ENCODE results near the gene BTBD9. TPM values are rescaled to one million over a fixed set of nuclear protein-coding genes. Genes with fewer than 3 reads are reported as not detected.
A peak's percentile ranks its signal among the peaks of the same experiment; 100 is the strongest.

Gene BTBD9
- total RNA-seq, 1 donor = 25.3 TPM

DNA sequence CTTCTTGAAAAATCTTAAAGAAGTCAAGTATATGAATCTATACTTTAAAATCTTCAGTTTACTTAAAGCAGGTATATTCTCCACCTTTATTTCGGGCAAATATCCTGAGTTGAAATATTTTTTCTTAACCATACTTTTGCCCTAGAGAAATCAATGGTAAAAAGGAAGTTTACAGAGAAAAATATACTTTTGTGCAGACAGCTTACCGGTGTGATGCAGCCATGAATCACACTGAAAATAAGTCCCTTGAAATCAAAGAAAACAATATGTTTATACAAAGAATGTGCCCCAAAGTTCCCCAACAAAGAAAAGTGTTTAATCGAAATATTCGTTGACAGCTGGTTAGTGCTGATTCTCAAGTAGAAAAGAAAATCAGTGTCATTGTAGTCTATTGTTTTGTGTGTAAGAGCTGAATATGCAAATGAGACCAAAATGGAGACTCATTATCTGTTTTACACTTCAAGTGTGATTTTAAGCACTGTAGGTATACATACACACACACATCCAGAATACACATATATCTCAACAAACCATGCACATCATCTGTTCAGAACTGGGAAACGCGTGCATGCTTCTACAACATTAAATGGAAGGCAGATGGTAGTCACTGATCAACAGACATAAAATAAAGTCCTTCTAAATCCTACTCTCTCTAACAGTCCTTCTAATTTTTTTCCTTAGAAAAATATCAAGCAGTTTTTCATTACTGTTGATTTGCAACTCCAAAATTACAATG lies 73.3 kb downstream of the BTBD9 start:
- Histone ChIP-seq H3K27ac (ENCODE audit: low read depth, low read length) (no peak overlapping the region), H3K36me3 (ENCODE audit: insufficient read depth, low read length) (no peaks in the 10 kb centered on the region), H3K27me3 (ENCODE audit: insufficient read depth, low read length) (no peaks in the 10 kb centered on the region), H3K4me2 (ENCODE audit: insufficient read depth, low read length) (no peak overlapping the region), H3K79me2 (ENCODE audit: insufficient read depth, low read length) (no peaks in the 10 kb centered on the region), H4K20me1 (ENCODE audit: insufficient read depth, low read length) (no peaks in the 10 kb centered on the region), H3K4me1 (ENCODE audit: insufficient read depth, low read length) (peaks cover 2% of the 10 kb centered on the region), H3K9me3 (ENCODE audit: low read depth, low read length) (no peaks in the 10 kb centered on the region), H3K4me3 (ENCODE audit: insufficient read depth, low read length) (no peak overlapping the region), H2AFZ (ENCODE audit: low read length) (no peak overlapping the region)
- DNase-seq (ENCODE audit: insufficient read length, low spot score, missing footprints) = no peak
- TF ChIP-seq, protein P1, sequence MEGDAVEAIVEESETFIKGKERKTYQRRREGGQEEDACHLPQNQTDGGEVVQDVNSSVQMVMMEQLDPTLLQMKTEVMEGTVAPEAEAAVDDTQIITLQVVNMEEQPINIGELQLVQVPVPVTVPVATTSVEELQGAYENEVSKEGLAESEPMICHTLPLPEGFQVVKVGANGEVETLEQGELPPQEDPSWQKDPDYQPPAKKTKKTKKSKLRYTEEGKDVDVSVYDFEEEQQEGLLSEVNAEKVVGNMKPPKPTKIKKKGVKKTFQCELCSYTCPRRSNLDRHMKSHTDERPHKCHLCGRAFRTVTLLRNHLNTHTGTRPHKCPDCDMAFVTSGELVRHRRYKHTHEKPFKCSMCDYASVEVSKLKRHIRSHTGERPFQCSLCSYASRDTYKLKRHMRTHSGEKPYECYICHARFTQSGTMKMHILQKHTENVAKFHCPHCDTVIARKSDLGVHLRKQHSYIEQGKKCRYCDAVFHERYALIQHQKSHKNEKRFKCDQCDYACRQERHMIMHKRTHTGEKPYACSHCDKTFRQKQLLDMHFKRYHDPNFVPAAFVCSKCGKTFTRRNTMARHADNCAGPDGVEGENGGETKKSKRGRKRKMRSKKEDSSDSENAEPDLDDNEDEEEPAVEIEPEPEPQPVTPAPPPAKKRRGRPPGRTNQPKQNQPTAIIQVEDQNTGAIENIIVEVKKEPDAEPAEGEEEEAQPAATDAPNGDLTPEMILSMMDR (IDR thresholded peaks at IDR 0.05; ENCODE audit: extremely low read depth, low read depth, low read length) = no peak

DNA sequence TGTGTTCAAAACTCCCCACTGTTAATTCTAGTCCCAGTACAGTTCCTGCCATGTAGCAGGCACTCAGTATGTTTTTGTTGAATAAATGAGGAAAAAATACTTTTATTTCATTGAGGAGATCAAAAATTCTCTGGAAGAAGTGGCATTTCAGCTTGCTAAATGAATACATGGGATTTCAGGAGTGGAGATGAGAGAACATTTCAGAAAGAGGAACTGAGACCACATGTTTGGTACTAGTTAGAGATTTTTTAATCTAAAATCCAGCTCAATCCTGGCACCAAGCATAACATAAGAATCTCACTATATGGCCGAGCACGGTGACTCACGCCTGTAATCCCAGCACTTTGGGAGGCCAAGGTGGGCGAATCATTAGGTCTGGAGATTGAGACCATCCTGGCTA lies 75.4 kb downstream of the BTBD9 start:
- H3K9me3 ChIP-seq (ENCODE audit: low read depth, low read length) = no peaks in the 10 kb centered on the region
- no peak overlapping the region for H3K27ac ChIP-seq (ENCODE audit: low read depth, low read length)
- no peaks in the 10 kb centered on the region for H4K20me1 ChIP-seq (ENCODE audit: insufficient read depth, low read length)
- TF ChIP-seq, protein P1 (IDR thresholded peaks at IDR 0.05; ENCODE audit: extremely low read depth, low read depth, low read length) = no peak
- peaks cover 2% of the 10 kb centered on the region for H3K4me1 ChIP-seq (ENCODE audit: insufficient read depth, low read length)
- no peaks in the 10 kb centered on the region for H3K79me2 ChIP-seq (ENCODE audit: insufficient read depth, low read length)
- H3K36me3 ChIP-seq (ENCODE audit: insufficient read depth, low read length) = no peaks in the 10 kb centered on the region
- H3K27me3 ChIP-seq (ENCODE audit: insufficient read depth, low read length) = no peaks in the 10 kb centered on the region
- H3K4me2 ChIP-seq (ENCODE audit: insufficient read depth, low read length) = no peak overlapping the region
- H3K4me3 ChIP-seq (ENCODE audit: insufficient read depth, low read length) = no peak overlapping the region
- DNase-seq (ENCODE audit: insufficient read length, low spot score, missing footprints) = no peak
- no peak overlapping the region for H2AFZ ChIP-seq (ENCODE audit: low read length)

DNA sequence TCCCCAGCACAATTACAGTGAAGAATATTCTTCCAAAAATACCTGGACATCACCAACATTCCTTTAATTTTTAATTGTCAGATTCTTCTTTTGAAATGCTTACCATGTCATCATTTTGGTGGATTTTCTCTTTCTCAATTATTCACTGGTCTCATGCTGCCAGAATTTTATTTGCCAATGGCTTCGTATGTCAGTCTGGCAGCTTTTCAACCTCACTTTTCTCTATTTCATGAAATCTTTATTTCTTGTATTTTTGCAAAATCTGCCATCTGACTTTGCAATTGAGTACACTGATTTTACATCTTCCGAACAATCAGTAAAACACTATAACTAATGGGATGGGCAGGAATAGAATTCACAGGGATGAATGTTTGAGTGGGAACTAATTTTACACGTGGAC lies 84.1 kb downstream of the BTBD9 start:
- H3K9me3 ChIP-seq (ENCODE audit: low read depth, low read length) = no peaks in the 10 kb centered on the region
- no peaks in the 10 kb centered on the region for H4K20me1 ChIP-seq (ENCODE audit: insufficient read depth, low read length)
- TF ChIP-seq, protein P1 (IDR thresholded peaks at IDR 0.05; ENCODE audit: extremely low read depth, low read depth, low read length) = no peak
- no peak overlapping the region for H3K27ac ChIP-seq (ENCODE audit: low read depth, low read length)
- H2AFZ ChIP-seq (ENCODE audit: low read length) = no peak overlapping the region
- no peaks in the 10 kb centered on the region for H3K79me2 ChIP-seq (ENCODE audit: insufficient read depth, low read length)
- peak; percentile 10 for DNase-seq (ENCODE audit: insufficient read length, low spot score, missing footprints)
- no peaks in the 10 kb centered on the region for H3K36me3 ChIP-seq (ENCODE audit: insufficient read depth, low read length)
- H3K27me3 ChIP-seq (ENCODE audit: insufficient read depth, low read length) = no peaks in the 10 kb centered on the region
- H3K4me3 ChIP-seq (ENCODE audit: insufficient read depth, low read length) = no peak overlapping the region
- H3K4me1 ChIP-seq (ENCODE audit: insufficient read depth, low read length) = peaks cover 9% of the 10 kb centered on the region
- no peak overlapping the region for H3K4me2 ChIP-seq (ENCODE audit: insufficient read depth, low read length)

DNA sequence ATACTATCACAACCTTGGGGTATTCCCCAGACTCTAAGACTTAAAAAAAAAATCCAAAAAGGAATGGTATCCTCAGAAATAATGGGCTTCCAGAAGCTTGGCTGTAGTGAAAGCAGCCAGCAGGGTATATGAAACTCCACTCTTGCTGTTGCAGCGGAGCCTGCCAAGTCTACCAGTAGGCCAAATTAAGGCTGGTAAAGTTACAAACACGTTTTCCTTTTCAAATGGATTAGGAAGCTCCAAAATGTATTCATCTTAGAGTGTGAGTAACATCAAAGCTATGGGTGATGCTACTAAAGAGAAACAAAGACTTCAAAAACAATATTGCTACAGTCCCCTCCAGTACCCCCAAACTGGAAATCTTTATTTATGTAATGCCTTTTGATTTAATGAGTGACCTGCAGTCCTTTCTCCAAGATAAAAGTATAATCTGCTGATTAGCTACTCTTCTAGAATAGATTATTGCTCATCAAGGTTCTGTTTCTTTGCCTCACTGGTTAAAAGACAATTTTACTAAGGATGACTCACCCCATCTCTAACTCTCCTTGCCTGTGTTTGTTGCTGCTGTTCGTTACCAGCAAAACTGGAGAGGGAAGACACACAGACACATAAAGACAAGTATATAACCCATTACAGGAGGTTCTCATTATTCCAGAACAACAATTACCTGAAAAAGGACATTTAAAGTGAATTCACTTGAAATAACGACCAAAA lies 84.9 kb downstream of the BTBD9 start:
- Histone ChIP-seq H4K20me1 (ENCODE audit: insufficient read depth, low read length) (no peaks in the 10 kb centered on the region), H3K4me2 (ENCODE audit: insufficient read depth, low read length) (no peak overlapping the region), H3K27me3 (ENCODE audit: insufficient read depth, low read length) (no peaks in the 10 kb centered on the region), H3K79me2 (ENCODE audit: insufficient read depth, low read length) (no peaks in the 10 kb centered on the region), H2AFZ (ENCODE audit: low read length) (no peak overlapping the region), H3K36me3 (ENCODE audit: insufficient read depth, low read length) (no peaks in the 10 kb centered on the region), H3K9me3 (ENCODE audit: low read depth, low read length) (no peaks in the 10 kb centered on the region), H3K4me3 (ENCODE audit: insufficient read depth, low read length) (no peak overlapping the region), H3K4me1 (ENCODE audit: insufficient read depth, low read length) (peaks cover 9% of the 10 kb centered on the region), H3K27ac (ENCODE audit: low read depth, low read length) (no peak overlapping the region)
- peak; percentile 44 for DNase-seq (ENCODE audit: insufficient read length, low spot score, missing footprints)
- TF ChIP-seq, protein P1 (IDR thresholded peaks at IDR 0.05; ENCODE audit: extremely low read depth, low read depth, low read length) = no peak

Measured in osteoblast (primary cell).